ENCODE measurements around the gene ABHD17A.

ABHD17A gene

GRCh38 chr19:1862068-1862423, 23.2 kb downstream of the ABHD17A start:
- no peak overlapping the region for H3K18ac ChIP-seq (ENCODE audit: low read length)
- H3K27me3 ChIP-seq (ENCODE audit: control insufficient read depth in 3 of 3, insufficient read depth in 3 of 3, low read depth in 1 of 3, low read length in 3 of 3): peaks cover 7 to 56% (median 22%) of the 10 kb centered on the region in 3 experiments
- H2AK5ac ChIP-seq (ENCODE audit: low read depth, low read length): peak overlapping the region; percentile 84
- H2BK5ac ChIP-seq (ENCODE audit: low read length): peak overlapping the region; percentile 87
- H3K79me1 ChIP-seq (ENCODE audit: low read depth, low read length): peaks cover 18% of the 10 kb centered on the region
- no peak overlapping the region for H3K27ac ChIP-seq (replicated peaks; ENCODE audit: low read length)
- H3K14ac ChIP-seq (ENCODE audit: low read length): no peak overlapping the region
- H2BK120ac ChIP-seq (ENCODE audit: low read depth, low read length): no peak overlapping the region
- no peak for DNase-seq (ENCODE audit: low spot score)
- peak overlapping the region; percentile 80 for H3K23ac ChIP-seq (ENCODE audit: low read depth, low read length, poor library complexity)
- H2AFZ ChIP-seq (ENCODE audit: low read length): peak overlapping the region; percentile 87
- H3K36me3 ChIP-seq (replicated peaks in 1 of 2; ENCODE audit: control insufficient read depth in 2 of 2, insufficient read depth in 2 of 2, low read length in 2 of 2): no peaks in the 10 kb centered on the region
- peak overlapping the region; percentile 73 to 90 for H3K4me3 ChIP-seq (ENCODE audit: low read length in 2 of 2)
- no CpG with 5 or more reads among the region's 21 CpGs for WGBS, 2 donors (ENCODE audit: extremely low coverage in 2 of 2, insufficient read length in 2 of 2, insufficient replicate concordance in 1 of 2)
- H3K4me1 ChIP-seq (ENCODE audit: control insufficient read depth in 2 of 2, insufficient read depth in 1 of 2, low read depth in 1 of 2, low read length in 2 of 2): peaks cover 34 to 52% of the 10 kb centered on the region in 2 donors
- H2BK15ac ChIP-seq (ENCODE audit: low read length): no peak overlapping the region
- H3K4ac ChIP-seq (ENCODE audit: low read length): no peak overlapping the region
- H2BK12ac ChIP-seq (ENCODE audit: low read length): no peak overlapping the region
- H4K8ac ChIP-seq (ENCODE audit: low read depth, low read length): no peak overlapping the region
- H3K9ac ChIP-seq (ENCODE audit: low read depth, low read length, poor library complexity): no peak overlapping the region
- no peaks in the 10 kb centered on the region for H3K9me3 ChIP-seq (replicated peaks in 1 of 2; ENCODE audit: control insufficient read depth in 2 of 2, insufficient read depth in 1 of 2, low read depth in 1 of 2, low read length in 2 of 2)
- no peak overlapping the region for H4K91ac ChIP-seq (ENCODE audit: low read depth, low read length, poor library complexity)
- peak overlapping the region; percentile 97 for H3K4me2 ChIP-seq (ENCODE audit: insufficient read depth, low read length, poor library complexity, severe bottlenecking)

- no peak overlapping the region for H4K91ac ChIP-seq (ENCODE audit: low read depth, low read length, poor library complexity)
Measured at GRCh38 chr19:1861599-1862031, 23.7 kb downstream of the ABHD17A start.

GRCh38 chr19:1860821-1861598, 24.3 kb downstream of the ABHD17A start:
- no CpG with 5 or more reads among the region's 28 CpGs for WGBS, 2 donors (ENCODE audit: extremely low coverage in 2 of 2, insufficient read length in 2 of 2, insufficient replicate concordance in 1 of 2)
- peak overlapping the region; percentile 26 to 90 for H3K4me3 ChIP-seq (ENCODE audit: low read length in 2 of 2)
- H2AFZ ChIP-seq (ENCODE audit: low read length): no peak overlapping the region
- DNase-seq (ENCODE audit: low spot score): no peak
- H3K4me2 ChIP-seq (ENCODE audit: insufficient read depth, low read length, poor library complexity, severe bottlenecking): peak overlapping the region; percentile 97
- H2BK5ac ChIP-seq (ENCODE audit: low read length): peak overlapping the region; percentile 87
- peak overlapping the region; percentile 80 for H3K23ac ChIP-seq (ENCODE audit: low read depth, low read length, poor library complexity)
- no peaks in the 10 kb centered on the region for H3K36me3 ChIP-seq (replicated peaks in 1 of 2; ENCODE audit: control insufficient read depth in 2 of 2, insufficient read depth in 2 of 2, low read length in 2 of 2)
- H3K9ac ChIP-seq (ENCODE audit: low read depth, low read length, poor library complexity): no peak overlapping the region
- peak overlapping the region; percentile 11 for H2AK5ac ChIP-seq (ENCODE audit: low read depth, low read length)
- peak overlapping the region; percentile 73 for H2BK15ac ChIP-seq (ENCODE audit: low read length)
- H3K4ac ChIP-seq (ENCODE audit: low read length): no peak overlapping the region
- peak overlapping the region; percentile 64 for H3K18ac ChIP-seq (ENCODE audit: low read length)
- no peaks in the 10 kb centered on the region for H3K9me3 ChIP-seq (replicated peaks in 1 of 2; ENCODE audit: control insufficient read depth in 2 of 2, insufficient read depth in 1 of 2, low read depth in 1 of 2, low read length in 2 of 2)
- H2BK120ac ChIP-seq (ENCODE audit: low read depth, low read length): no peak overlapping the region
- no peak overlapping the region for H2BK12ac ChIP-seq (ENCODE audit: low read length)
- peaks cover 19% of the 10 kb centered on the region for H3K79me1 ChIP-seq (ENCODE audit: low read depth, low read length)
- H3K14ac ChIP-seq (ENCODE audit: low read length): no peak overlapping the region
- H4K91ac ChIP-seq (ENCODE audit: low read depth, low read length, poor library complexity): no peak overlapping the region
- peaks cover 7 to 65% (median 22%) of the 10 kb centered on the region in 3 experiments for H3K27me3 ChIP-seq (ENCODE audit: control insufficient read depth in 3 of 3, insufficient read depth in 3 of 3, low read depth in 1 of 3, low read length in 3 of 3)
- no peak overlapping the region for H4K8ac ChIP-seq (ENCODE audit: low read depth, low read length)
- H3K27ac ChIP-seq (replicated peaks; ENCODE audit: low read length): no peak overlapping the region
- H3K4me1 ChIP-seq (ENCODE audit: control insufficient read depth in 2 of 2, insufficient read depth in 1 of 2, low read depth in 1 of 2, low read length in 2 of 2): peaks cover 41 to 59% of the 10 kb centered on the region in 2 donors

More at GRCh38 chr19:1861599-1862031, 23.7 kb downstream of the ABHD17A start:
- Histone ChIP-seq H2AK5ac (ENCODE audit: low read depth, low read length) (peak overlapping the region; percentile 11), H4K8ac (ENCODE audit: low read depth, low read length) (no peak overlapping the region), H3K36me3 (replicated peaks in 1 of 2; ENCODE audit: control insufficient read depth in 2 of 2, insufficient read depth in 2 of 2, low read length in 2 of 2) (no peaks in the 10 kb centered on the region), H2BK5ac (ENCODE audit: low read length) (peak overlapping the region; percentile 87), H3K4ac (ENCODE audit: low read length) (no peak overlapping the region), H3K4me2 (ENCODE audit: insufficient read depth, low read length, poor library complexity, severe bottlenecking) (peak overlapping the region; percentile 97), H3K14ac (ENCODE audit: low read length) (no peak overlapping the region), H2BK12ac (ENCODE audit: low read length) (no peak overlapping the region), H3K9me3 (replicated peaks in 1 of 2; ENCODE audit: control insufficient read depth in 2 of 2, insufficient read depth in 1 of 2, low read depth in 1 of 2, low read length in 2 of 2) (no peaks in the 10 kb centered on the region), H3K27ac (replicated peaks; ENCODE audit: low read length) (no peak overlapping the region), H3K4me3 (ENCODE audit: low read length in 2 of 2) (peak overlapping the region; percentile 69 to 90), H3K4me1 (ENCODE audit: control insufficient read depth in 2 of 2, insufficient read depth in 1 of 2, low read depth in 1 of 2, low read length in 2 of 2) (peaks cover 36 to 54% of the 10 kb centered on the region in 2 donors), H3K18ac (ENCODE audit: low read length) (peak overlapping the region; percentile 64), H3K79me1 (ENCODE audit: low read depth, low read length) (peaks cover 19% of the 10 kb centered on the region), H3K9ac (ENCODE audit: low read depth, low read length, poor library complexity) (no peak overlapping the region), H2BK15ac (ENCODE audit: low read length) (peak overlapping the region; percentile 73), H3K27me3 (ENCODE audit: control insufficient read depth in 3 of 3, insufficient read depth in 3 of 3, low read depth in 1 of 3, low read length in 3 of 3) (peaks cover 7 to 59% (median 22%) of the 10 kb centered on the region in 3 experiments), H2AFZ (ENCODE audit: low read length) (no peak overlapping the region), H3K23ac (ENCODE audit: low read depth, low read length, poor library complexity) (peak overlapping the region; percentile 80), H2BK120ac (ENCODE audit: low read depth, low read length) (no peak overlapping the region)
- no peak for DNase-seq (ENCODE audit: low spot score)
- no CpG with 5 or more reads among the region's 23 CpGs for WGBS, 2 donors (ENCODE audit: extremely low coverage in 2 of 2, insufficient read length in 2 of 2, insufficient replicate concordance in 1 of 2)

GRCh38 chr19:1860042-1860775, 25.1 kb downstream of the ABHD17A start:
- peak overlapping the region; percentile 85 for H2BK15ac ChIP-seq (ENCODE audit: low read length)
- H3K9ac ChIP-seq (ENCODE audit: low read depth, low read length, poor library complexity): peak overlapping the region; percentile 9
- no peak overlapping the region for H3K14ac ChIP-seq (ENCODE audit: low read length)
- peak overlapping the region; percentile 89 for H3K23ac ChIP-seq (ENCODE audit: low read depth, low read length, poor library complexity)
- peaks cover 19% of the 10 kb centered on the region for H3K79me1 ChIP-seq (ENCODE audit: low read depth, low read length)
- H3K4me1 ChIP-seq (ENCODE audit: control insufficient read depth in 2 of 2, insufficient read depth in 1 of 2, low read depth in 1 of 2, low read length in 2 of 2): peaks cover 47 to 64% of the 10 kb centered on the region in 2 donors
- no peaks in the 10 kb centered on the region for H3K36me3 ChIP-seq (replicated peaks in 1 of 2; ENCODE audit: control insufficient read depth in 2 of 2, insufficient read depth in 2 of 2, low read length in 2 of 2)
- H3K9me3 ChIP-seq (replicated peaks in 1 of 2; ENCODE audit: control insufficient read depth in 2 of 2, insufficient read depth in 1 of 2, low read depth in 1 of 2, low read length in 2 of 2): no peaks in the 10 kb centered on the region
- H4K8ac ChIP-seq (ENCODE audit: low read depth, low read length): no peak overlapping the region
- no peak overlapping the region for H3K27ac ChIP-seq (replicated peaks; ENCODE audit: low read length)
- H4K91ac ChIP-seq (ENCODE audit: low read depth, low read length, poor library complexity): no peak overlapping the region
- no peak overlapping the region for H2BK12ac ChIP-seq (ENCODE audit: low read length)
- H2BK5ac ChIP-seq (ENCODE audit: low read length): no peak overlapping the region
- peak overlapping the region in 1 of 2 donors; percentile 43 for H3K4me3 ChIP-seq (ENCODE audit: low read length in 2 of 2)
- H2BK120ac ChIP-seq (ENCODE audit: low read depth, low read length): no peak overlapping the region
- peak; percentile 78 for DNase-seq (ENCODE audit: low spot score)
- no peak overlapping the region for H2AFZ ChIP-seq (ENCODE audit: low read length)
- H3K4me2 ChIP-seq (ENCODE audit: insufficient read depth, low read length, poor library complexity, severe bottlenecking): peak overlapping the region; percentile 57
- peak overlapping the region; percentile 94 for H2AK5ac ChIP-seq (ENCODE audit: low read depth, low read length)
- no CpG with 5 or more reads among the region's 32 CpGs for WGBS, 2 donors (ENCODE audit: extremely low coverage in 2 of 2, insufficient read length in 2 of 2, insufficient replicate concordance in 1 of 2)
- H3K18ac ChIP-seq (ENCODE audit: low read length): peak overlapping the region; percentile 81
- H3K4ac ChIP-seq (ENCODE audit: low read length): no peak overlapping the region
- H3K27me3 ChIP-seq (ENCODE audit: control insufficient read depth in 3 of 3, insufficient read depth in 3 of 3, low read depth in 1 of 3, low read length in 3 of 3): peaks cover 7 to 66% (median 22%) of the 10 kb centered on the region in 3 experiments
